HCT116 (cell line): ENCODE results near the gene DUSP3. TPM values are rescaled to one million over a fixed set of nuclear protein-coding genes. Genes with fewer than 3 reads are reported as not detected.

Experiments
- ATAC-seq: fragments of 200-7000 bp; cut with Tn5 transposase; 2 replicates; pipeline ENCODE4 v1.9.1; 2020; ENCODE audit warnings: mild to moderate bottlenecking, moderate library complexity
- BruUV-seq: library from RNA; stranded (reverse); fragments of 400-500 nt; replicated peaks from 2 replicates; lab custom pipeline; 2021; lab: Mats Ljungman, UMichigan
- CTCF ChIA-PET: fragments of 300-600 bp; sonication (Branson Sonifier 250); formaldehyde crosslinking; loops from one replicate; lab custom pipeline; 2021; ENCODE audit warnings: antibody characterized with exemption; lab: Charles Lee
- POLR2A ChIA-PET: fragments of 300-600, 350-600 bp; sonication (Branson Sonifier 250); formaldehyde crosslinking; loops from one replicate; lab custom pipeline; 2021; ENCODE audit warnings: antibody characterized with exemption; lab: Charles Lee
- RAD21 ChIA-PET, 2 experiments: fragments of 300-600 bp; sonication (Branson Sonifier 250); formaldehyde crosslinking; loops; one replicate each; lab custom pipeline; 2023; ENCODE audit warnings: low total read pairs in 2 of 2; ENCODE audit not compliant: uncharacterized antibody in 2 of 2, unreplicated experiment in 2 of 2, low non-redundant PET in 1 of 2; lab: Charles Lee
- DNase-seq: peaks from one replicate; pipeline ENCODE4 v3.0.0-alpha.2; 2010; ENCODE audit warnings: low read depth, low spot score
- H2AFZ ChIP-seq: fragments of 200-600 bp; shearing (Covaris generic), sonication (generic); 2 replicates; pipeline ENCODE4 v1.6.1; 2017; ENCODE audit warnings: low read depth, mixed run types, mixed read lengths, antibody characterized with exemption, low read length; ENCODE audit not compliant: poor library complexity, severe bottlenecking
- H3K27ac ChIP-seq: 2 replicates; pipeline ENCODE4 v1.5.1; 2012; ENCODE audit warnings: low read depth, low read length
- H3K27me3 ChIP-seq: fragments of 200-600 bp; sonication (generic); 2 replicates; pipeline ENCODE4 v1.6.1; 2016; ENCODE audit warnings: mixed run types, low read length, mixed read lengths; ENCODE audit not compliant: insufficient read depth
- H3K36me3 ChIP-seq, 2 experiments: fragments of 200-500 bp in 1 of 2; fragments of 200-600 bp in 1 of 2; sonication (Bioruptor generic) in 1 of 2; sonication (generic) in 1 of 2; 2 replicates each; pipeline versions ENCODE4 v1.5.1 to v1.6.1; 2014 to 2016; ENCODE audit warnings: low read length in 2 of 2, inconsistent platforms in 1 of 2, mixed read lengths in 1 of 2, mixed run types in 1 of 2; ENCODE audit not compliant: insufficient read depth in 2 of 2, control insufficient read depth in 1 of 2
- H3K4me1 ChIP-seq, 2 experiments: fragments of 200-600 bp in 1 of 2; sonication (generic) in 1 of 2; 2 replicates each; pipeline versions ENCODE4 v1.5.1 to v1.6.1; 2012 to 2017; ENCODE audit warnings: low read length in 2 of 2, inconsistent platforms in 1 of 2, mild to moderate bottlenecking in 1 of 2, mixed read lengths in 1 of 2, mixed run types in 1 of 2, moderate library complexity in 1 of 2; ENCODE audit not compliant: insufficient read depth in 2 of 2, control insufficient read depth in 1 of 2
- H3K4me2 ChIP-seq: fragments of 200-600 bp; sonication (generic); 2 replicates; pipeline ENCODE4 v1.6.1; 2017; ENCODE audit warnings: mixed run types, low read length, mixed read lengths
- H3K4me3 ChIP-seq, 2 experiments: fragments of 200-600 bp in 1 of 2; sonication (generic) in 1 of 2; replicated peaks in 1 of 2; 2 replicates each; pipeline ENCODE4 v1.5.1; 2011 to 2016; ENCODE audit warnings: low read length in 2 of 2, control low read depth in 1 of 2, low read depth in 1 of 2, mild to moderate bottlenecking in 1 of 2, mixed read lengths in 1 of 2, mixed run types in 1 of 2
- H3K79me2 ChIP-seq: fragments of 200-600 bp; sonication (generic); 2 replicates; pipeline ENCODE4 v1.6.1; 2017; ENCODE audit warnings: mild to moderate bottlenecking, mixed run types, low read length, moderate library complexity, mixed read lengths; ENCODE audit not compliant: insufficient read depth
- H3K9ac ChIP-seq: fragments of 200-600 bp; sonication (generic); 2 replicates; pipeline ENCODE4 v1.6.1; 2016; ENCODE audit warnings: low read length, mixed read lengths
- H3K9me2 ChIP-seq: fragments of 200-600 bp; sonication (generic), shearing (Covaris generic); 2 replicates; pipeline ENCODE4 v1.6.1; 2017; ENCODE audit warnings: mixed run types, mild to moderate bottlenecking, moderate library complexity; ENCODE audit not compliant: insufficient read depth
- H3K9me3 ChIP-seq, 2 experiments: fragments of 200-500 bp in 1 of 2; fragments of 200-600 bp in 1 of 2; sonication (Bioruptor generic) in 1 of 2; sonication (generic) in 1 of 2; 2 replicates each; pipeline ENCODE4 v1.6.1; 2014 to 2017; ENCODE audit warnings: low read length in 2 of 2, mixed read lengths in 2 of 2, inconsistent platforms in 1 of 2, low read depth in 1 of 2, mild to moderate bottlenecking in 1 of 2, mixed run types in 1 of 2, moderate library complexity in 1 of 2; ENCODE audit not compliant: control insufficient read depth in 1 of 2, insufficient read depth in 1 of 2
- H4K20me1 ChIP-seq: fragments of 200-600 bp; sonication (generic), shearing (Covaris generic); 2 replicates; pipeline ENCODE4 v1.6.1; 2017; ENCODE audit warnings: mixed run types, mild to moderate bottlenecking, moderate library complexity; ENCODE audit not compliant: insufficient read depth
- CTCF ChIP-seq, 3 experiments: fragments of 200-600 bp in 1 of 3; sonication (generic) in 1 of 3; IDR thresholded peaks in 2 of 3; conservative IDR thresholded peaks in 1 of 3; 2 replicates each; pipeline ENCODE4 v1.5.1; 2012 to 2017; ENCODE audit warnings: low read depth in 2 of 3, low read length in 2 of 3, antibody characterized with exemption in 1 of 3, borderline replicate concordance in 1 of 3, control low read depth in 1 of 3, mild to moderate bottlenecking in 1 of 3, mixed read lengths in 1 of 3, mixed run types in 1 of 3, moderate library complexity in 1 of 3; ENCODE audit not compliant: insufficient read depth in 1 of 3
- EGR1 ChIP-seq: IDR thresholded peaks from 2 replicates; pipeline ENCODE4 v1.6.1; 2012; ENCODE audit warnings: low read depth
- FOSL1 ChIP-seq: IDR thresholded peaks from 2 replicates; pipeline ENCODE4 v1.6.1; 2012; ENCODE audit warnings: low read depth
- POLR2A ChIP-seq: IDR thresholded peaks from 2 replicates; pipeline ENCODE4 v1.7.0; 2011; ENCODE audit warnings: borderline replicate concordance; ENCODE audit not compliant: insufficient read depth, insufficient read length; ENCODE audit errors: extremely low read depth
- POLR2AphosphoS5 ChIP-seq: IDR thresholded peaks from 2 replicates; pipeline ENCODE4 v1.6.1; 2011; ENCODE audit warnings: mild to moderate bottlenecking, low read depth, low read length, moderate library complexity
- TCF7L2 ChIP-seq: IDR thresholded peaks from 2 replicates; pipeline ENCODE4 v1.7.0; 2011; ENCODE audit warnings: borderline replicate concordance, inconsistent platforms; ENCODE audit not compliant: insufficient read depth, insufficient read length; ENCODE audit errors: extremely low read depth
- YY1 ChIP-seq: IDR thresholded peaks from 2 replicates; pipeline ENCODE4 v1.6.1; 2011; ENCODE audit warnings: low read length, low read depth, moderate library complexity, mild to moderate bottlenecking; ENCODE audit not compliant: insufficient replicate concordance; ENCODE audit errors: extremely low read depth
- ZNF274 ChIP-seq: fragments of 200-500 bp; sonication (Bioruptor generic); IDR thresholded peaks from 2 replicates; pipeline ENCODE4 v1.6.1; 2014; ENCODE audit warnings: mild to moderate bottlenecking, low read depth, low read length, inconsistent platforms
- intact Hi-C: fragments of 100-400 bp; cut with micrococcal nuclease; formaldehyde crosslinking; loops from 2 replicates; pipeline ENCODE4 v1.10.0; 2022
- total RNA-seq: library from RNA; stranded (reverse); gene quantifications from one replicate; pipeline ENCODE4 v1.2.1, GENCODE V29; 2021; ENCODE audit not compliant: unreplicated experiment
- TF ChIP-seq, protein P1 (sequence below): IDR thresholded peaks from 2 replicates; pipeline ENCODE4 v1.6.1; 2012

Gene DUSP3
- total RNA-seq, 1 experiment from 2014 or later = 29.6 TPM

DNA sequence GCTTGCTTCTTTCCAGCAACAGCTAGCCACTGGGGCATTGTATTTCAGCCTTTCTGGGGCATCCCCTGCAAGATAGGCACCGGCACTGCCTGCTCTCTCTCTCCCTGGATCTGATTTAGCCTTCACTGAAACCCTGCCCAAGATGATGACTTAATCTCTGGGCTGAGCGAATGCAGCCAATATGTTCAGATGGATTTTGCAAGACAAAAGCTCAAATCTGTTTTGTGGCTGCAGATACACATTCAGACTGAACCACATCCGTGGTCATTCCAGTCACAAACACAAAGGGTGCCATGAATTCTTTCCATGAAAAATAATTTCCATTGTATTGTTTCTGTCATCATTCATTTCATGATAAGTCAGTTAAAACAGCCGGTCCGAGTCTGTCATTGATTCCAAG is 44.4 kb downstream of the DUSP3 start:
- Histone ChIP-seq H3K4me1 (peaks cover 0 to 4% of the 10 kb centered on the region in 2 experiments; a peak in 1 of 4 replicates), H3K9ac (no peak overlapping the region), H3K4me2 (no peak overlapping the region), H3K79me2 (no peaks in the 10 kb centered on the region), H3K9me3 (no peaks in the 10 kb centered on the region; a peak in 2 of 4 replicates), H3K36me3 (no peaks in the 10 kb centered on the region), H3K27ac (no peak overlapping the region), H4K20me1 (no peaks in the 10 kb centered on the region), H3K27me3 (no peaks in the 10 kb centered on the region), H3K9me2 (no peaks in the 10 kb centered on the region), H3K4me3 (no peak overlapping the region), H2AFZ (no peak overlapping the region)
- ChIA-PET CTCF (no interaction called here), RAD21 (no interaction called here), POLR2A (no interaction called here)
- intact Hi-C loops = no loop called here
- BruUV-seq = no TSS peak
- ATAC-seq (no peak), DNase-seq (no peak)
- TF ChIP-seq YY1 (no peak), POLR2A (no peak), CTCF (IDR thresholded peaks at IDR 0.05 in 2 of 3, conservative IDR thresholded peaks at IDR 0.05 in 1 of 3; ENCODE audit: borderline replicate concordance in 1 of 3, insufficient read depth in 1 of 3, low read depth in 2 of 3, low read length in 2 of 3) (no peak), FOSL1 (no peak), TCF7L2 (no peak)

GRCh38 chr17:43733956-43734355 is 44.8 kb downstream of the DUSP3 start:
- ChIA-PET RAD21 (no interaction called here), POLR2A (no interaction called here), CTCF (no interaction called here)
- Histone ChIP-seq H3K9me3 (no peaks in the 10 kb centered on the region; a peak in 2 of 4 replicates), H3K9ac (no peak overlapping the region), H3K4me1 (peaks cover 0 to 4% of the 10 kb centered on the region in 2 experiments; a peak in 1 of 4 replicates), H4K20me1 (no peaks in the 10 kb centered on the region), H3K36me3 (no peaks in the 10 kb centered on the region), H3K9me2 (no peaks in the 10 kb centered on the region), H3K79me2 (no peaks in the 10 kb centered on the region), H3K4me2 (no peak overlapping the region), H3K27me3 (no peaks in the 10 kb centered on the region), H3K4me3 (no peak overlapping the region), H2AFZ (no peak overlapping the region), H3K27ac (no peak overlapping the region)
- DNase-seq = no peak
- intact Hi-C loops = no loop called here
- ATAC-seq = no peak
- no peak for TF ChIP-seq EGR1
- TF ChIP-seq POLR2A = no peak
- TF ChIP-seq, protein P1, sequence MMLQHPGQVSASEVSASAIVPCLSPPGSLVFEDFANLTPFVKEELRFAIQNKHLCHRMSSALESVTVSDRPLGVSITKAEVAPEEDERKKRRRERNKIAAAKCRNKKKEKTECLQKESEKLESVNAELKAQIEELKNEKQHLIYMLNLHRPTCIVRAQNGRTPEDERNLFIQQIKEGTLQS = no peak
- TF ChIP-seq ZNF274 = no peak
- TF ChIP-seq POLR2AphosphoS5 = no peak
- no peak for TF ChIP-seq CTCF (IDR thresholded peaks at IDR 0.05 in 2 of 3, conservative IDR thresholded peaks at IDR 0.05 in 1 of 3; ENCODE audit: borderline replicate concordance in 1 of 3, insufficient read depth in 1 of 3, low read depth in 2 of 3, low read length in 2 of 3)
- no TSS peak for BruUV-seq
